Neural progenitor cell (in vitro differentiated cells): ENCODE data around the gene QKI. TPM values are rescaled to one million over a fixed set of nuclear protein-coding genes. Genes with fewer than 3 reads are reported as not detected.

Source experiments
- DNase-seq: peaks from one replicate; pipeline ENCODE4 v3.0.0-alpha.2; 2016; ENCODE audit warnings: low spot score
- H2AFZ ChIP-seq: fragments of 200-600 bp; sonication (generic); replicated peaks from 2 replicates; pipeline ENCODE4 v1.6.1; 2016; ENCODE audit warnings: antibody characterized with exemption
- H3F3A ChIP-seq: fragments of 200-600 bp; sonication (generic); 2 replicates; pipeline ENCODE4 v1.6.1; 2016; ENCODE audit warnings: antibody characterized with exemption, low read depth
- H3K27ac ChIP-seq: fragments of 200-600 bp; sonication (generic); 2 replicates; pipeline ENCODE4 v1.5.1; 2016; ENCODE audit warnings: mild to moderate bottlenecking
- H3K27me3 ChIP-seq: fragments of 200-600 bp; sonication (generic); 2 replicates; pipeline ENCODE4 v1.6.1; 2016; ENCODE audit warnings: mild to moderate bottlenecking, moderate library complexity
- H3K36me3 ChIP-seq: fragments of 200-600 bp; sonication (generic); 2 replicates; pipeline ENCODE4 v1.5.1; 2016
- H3K4me1 ChIP-seq: fragments of 200-600 bp; sonication (generic); 2 replicates; pipeline ENCODE4 v1.6.1; 2016; ENCODE audit warnings: mixed run types
- H3K4me2 ChIP-seq: fragments of 200-600 bp; sonication (generic); 2 replicates; pipeline ENCODE4 v1.6.1; 2016
- H3K4me3 ChIP-seq: fragments of 200-600 bp; sonication (generic); 2 replicates; pipeline ENCODE4 v1.5.1; 2016
- H3K79me2 ChIP-seq: fragments of 200-600 bp; sonication (generic); 2 replicates; pipeline ENCODE4 v1.6.1; 2016; ENCODE audit warnings: low read depth
- H3K9ac ChIP-seq: fragments of 200-600 bp; sonication (generic); 2 replicates; pipeline ENCODE4 v1.6.1; 2016
- H3K9me3 ChIP-seq: fragments of 200-600 bp; sonication (generic); 2 replicates; pipeline ENCODE4 v1.5.1; 2016; ENCODE audit warnings: low read depth
- H4K20me1 ChIP-seq: fragments of 200-600 bp; sonication (generic); 2 replicates; pipeline ENCODE4 v1.6.1; 2016; ENCODE audit warnings: low read depth
- H3K27ac Mint-ChIP-seq: 3 replicates; pipeline ENCODE4 v1.8.0; 2021; ENCODE audit warnings: mixed read lengths
- H3K27me3 Mint-ChIP-seq: 2 replicates; pipeline ENCODE4 v1.8.0; 2022; ENCODE audit warnings: low read depth, mild to moderate bottlenecking, inconsistent platforms, moderate library complexity, mixed read lengths; ENCODE audit not compliant: insufficient read depth
- H3K36me3 Mint-ChIP-seq: 3 replicates; pipeline ENCODE4 v1.8.0; 2021; ENCODE audit warnings: mixed read lengths
- H3K4me1 Mint-ChIP-seq: 3 replicates; pipeline ENCODE4 v1.8.0; 2021; ENCODE audit warnings: mixed read lengths
- H3K4me3 Mint-ChIP-seq: 3 replicates; pipeline ENCODE4 v1.8.0; 2021; ENCODE audit warnings: mild to moderate bottlenecking, moderate library complexity, mixed read lengths
- H3K9me3 Mint-ChIP-seq: 3 replicates; pipeline ENCODE4 v1.8.0; 2020; ENCODE audit warnings: mixed read lengths
- EZH2 ChIP-seq: fragments of 200-600 bp; sonication (generic); IDR thresholded peaks from 2 replicates; pipeline ENCODE4 v1.6.1; 2017; ENCODE audit warnings: antibody characterized with exemption, mild to moderate bottlenecking, moderate library complexity
- EZH2phosphoT487 ChIP-seq: fragments of 200-600 bp; sonication (generic); IDR thresholded peaks from 2 replicates; pipeline ENCODE4 v1.6.1; 2017; ENCODE audit warnings: antibody characterized with exemption
- total RNA-seq: library from RNA; depleted of rRNA; stranded (reverse); fragments of >200 nt; gene quantifications from 2 replicates; pipeline ENCODE4 v1.2.3, GENCODE V29; 2015; ENCODE audit warnings: low replicate concordance
- TF ChIP-seq, protein P1 (sequence below): fragments of 200-600 bp; sonication (generic); IDR thresholded peaks from 2 replicates; pipeline ENCODE4 v1.5.1; 2017; ENCODE audit warnings: antibody characterized with exemption, mild to moderate bottlenecking

QKI gene
- total RNA-seq, 1 donor from 2014 or later = 212 TPM

DNA sequence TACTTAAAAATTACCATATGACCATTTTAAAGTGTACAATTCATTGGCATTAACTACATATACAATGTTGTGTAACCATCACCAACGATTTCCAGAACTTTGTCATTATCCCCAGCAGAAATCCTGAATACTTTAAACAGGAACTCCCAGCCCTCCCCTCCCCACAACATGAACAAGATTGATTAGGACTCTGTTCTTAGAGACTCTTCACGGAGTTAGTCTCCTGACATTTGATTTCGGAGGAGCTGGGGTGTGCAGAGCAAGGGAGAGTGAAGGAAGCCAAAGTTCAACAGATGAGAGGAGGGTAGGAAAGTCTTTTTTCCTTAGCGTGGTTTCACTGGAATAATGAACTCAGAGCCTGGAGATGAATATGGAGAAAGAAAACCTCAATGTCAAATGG, 17.2 kb upstream of the QKI start:
- Histone ChIP-seq H3K4me2 (peak overlapping the region; percentile 77), H2AFZ (peak overlapping the region; percentile 55), H3K4me1 (peaks cover 35% of the 10 kb centered on the region), H3K9me3 (no peaks in the 10 kb centered on the region), H3K4me3 (peak overlapping the region; percentile 38), H3K36me3 (no peaks in the 10 kb centered on the region), H3K27ac (no peak overlapping the region), H3F3A (peaks cover 20% of the 10 kb centered on the region), H3K27me3 (no peaks in the 10 kb centered on the region), H3K79me2 (no peaks in the 10 kb centered on the region), H3K9ac (no peak overlapping the region), H4K20me1 (no peaks in the 10 kb centered on the region)
- H3K27me3 Mint-ChIP-seq = peaks cover 14% of the 10 kb centered on the region
- H3K27ac Mint-ChIP-seq = peak overlapping the region; percentile 94
- peaks cover 6% of the 10 kb centered on the region for H3K9me3 Mint-ChIP-seq
- peaks cover 88% of the 10 kb centered on the region for H3K4me1 Mint-ChIP-seq
- H3K4me3 Mint-ChIP-seq = peak overlapping the region; percentile 71
- TF ChIP-seq EZH2 (no peak), EZH2phosphoT487 (no peak)
- TF ChIP-seq, protein P1, sequence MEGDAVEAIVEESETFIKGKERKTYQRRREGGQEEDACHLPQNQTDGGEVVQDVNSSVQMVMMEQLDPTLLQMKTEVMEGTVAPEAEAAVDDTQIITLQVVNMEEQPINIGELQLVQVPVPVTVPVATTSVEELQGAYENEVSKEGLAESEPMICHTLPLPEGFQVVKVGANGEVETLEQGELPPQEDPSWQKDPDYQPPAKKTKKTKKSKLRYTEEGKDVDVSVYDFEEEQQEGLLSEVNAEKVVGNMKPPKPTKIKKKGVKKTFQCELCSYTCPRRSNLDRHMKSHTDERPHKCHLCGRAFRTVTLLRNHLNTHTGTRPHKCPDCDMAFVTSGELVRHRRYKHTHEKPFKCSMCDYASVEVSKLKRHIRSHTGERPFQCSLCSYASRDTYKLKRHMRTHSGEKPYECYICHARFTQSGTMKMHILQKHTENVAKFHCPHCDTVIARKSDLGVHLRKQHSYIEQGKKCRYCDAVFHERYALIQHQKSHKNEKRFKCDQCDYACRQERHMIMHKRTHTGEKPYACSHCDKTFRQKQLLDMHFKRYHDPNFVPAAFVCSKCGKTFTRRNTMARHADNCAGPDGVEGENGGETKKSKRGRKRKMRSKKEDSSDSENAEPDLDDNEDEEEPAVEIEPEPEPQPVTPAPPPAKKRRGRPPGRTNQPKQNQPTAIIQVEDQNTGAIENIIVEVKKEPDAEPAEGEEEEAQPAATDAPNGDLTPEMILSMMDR = no peak
- DNase-seq = peak; percentile 30
- no peaks in the 10 kb centered on the region for H3K36me3 Mint-ChIP-seq

DNA sequence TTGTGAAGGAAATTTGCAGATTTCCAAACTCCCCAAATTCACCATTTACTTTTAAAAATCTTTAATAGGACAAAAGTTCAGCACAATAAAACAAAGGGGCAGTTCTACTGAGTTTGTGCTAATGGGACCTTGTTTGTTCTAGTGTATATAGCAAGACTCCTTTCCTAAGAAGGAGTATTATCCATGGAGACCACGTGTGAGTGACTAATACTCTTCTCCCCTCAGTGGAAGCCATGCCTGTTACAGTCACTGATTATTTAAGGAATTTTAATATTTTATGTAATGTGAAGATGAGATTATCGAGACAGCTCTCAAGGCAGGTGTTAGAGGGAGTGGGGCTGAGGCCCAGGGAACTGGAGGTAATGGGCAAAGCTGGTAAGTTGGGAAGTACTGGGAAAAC, 16.4 kb upstream of the QKI start:
- Mint-ChIP-seq H3K4me3 (no peak overlapping the region), H3K27me3 (peaks cover 13% of the 10 kb centered on the region), H3K9me3 (peaks cover 2% of the 10 kb centered on the region), H3K4me1 (peaks cover 87% of the 10 kb centered on the region), H3K27ac (peak overlapping the region; percentile 94), H3K36me3 (no peaks in the 10 kb centered on the region)
- no peak for TF ChIP-seq EZH2
- TF ChIP-seq, protein P1 = no peak
- no peak for TF ChIP-seq EZH2phosphoT487
- DNase-seq = no peak
- no peak overlapping the region for H3K4me3 ChIP-seq
- H3K27ac ChIP-seq = no peak overlapping the region
- H3K27me3 ChIP-seq = no peaks in the 10 kb centered on the region
- H3K9ac ChIP-seq = no peak overlapping the region
- H3K36me3 ChIP-seq = no peaks in the 10 kb centered on the region
- no peaks in the 10 kb centered on the region for H3K79me2 ChIP-seq
- peak overlapping the region; percentile 77 for H3K4me2 ChIP-seq
- H2AFZ ChIP-seq = peak overlapping the region; percentile 44
- no peaks in the 10 kb centered on the region for H3K9me3 ChIP-seq
- peaks cover 35% of the 10 kb centered on the region for H3K4me1 ChIP-seq
- peaks cover 20% of the 10 kb centered on the region for H3F3A ChIP-seq
- no peaks in the 10 kb centered on the region for H4K20me1 ChIP-seq

DNA sequence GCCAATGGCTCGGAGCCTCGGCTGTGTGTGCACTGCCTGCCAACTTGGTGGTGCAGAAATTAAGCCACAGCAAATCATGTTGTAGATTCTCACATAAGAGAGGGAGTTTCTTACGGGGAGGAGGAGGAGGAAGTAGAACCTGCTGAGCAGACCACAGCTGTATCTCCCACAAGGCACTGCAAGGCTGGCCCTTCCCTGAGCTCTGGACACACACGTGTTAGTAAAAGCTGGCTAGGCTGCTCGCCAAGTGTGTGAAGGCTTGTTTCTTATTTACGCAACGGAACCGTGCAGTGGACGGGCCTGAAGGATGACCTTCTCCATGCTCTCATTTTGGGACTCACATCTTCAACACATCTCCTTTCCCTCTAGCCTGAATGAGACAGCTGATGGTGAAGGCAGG, 15.7 kb upstream of the QKI start:
- Mint-ChIP-seq H3K27me3 (peaks cover 13% of the 10 kb centered on the region), H3K4me1 (peaks cover 92% of the 10 kb centered on the region), H3K36me3 (no peaks in the 10 kb centered on the region), H3K27ac (peak overlapping the region; percentile 94), H3K9me3 (peaks cover 2% of the 10 kb centered on the region), H3K4me3 (peak overlapping the region; percentile 51)
- no peak for DNase-seq
- Histone ChIP-seq H3F3A (peaks cover 20% of the 10 kb centered on the region), H3K36me3 (no peaks in the 10 kb centered on the region), H3K4me3 (no peak overlapping the region), H4K20me1 (no peaks in the 10 kb centered on the region), H3K4me1 (peaks cover 35% of the 10 kb centered on the region), H3K27ac (no peak overlapping the region), H3K27me3 (no peaks in the 10 kb centered on the region), H3K9me3 (no peaks in the 10 kb centered on the region), H3K79me2 (no peaks in the 10 kb centered on the region), H3K4me2 (no peak overlapping the region), H2AFZ (peak overlapping the region; percentile 44), H3K9ac (no peak overlapping the region)
- TF ChIP-seq EZH2phosphoT487 (no peak), EZH2 (no peak)
- TF ChIP-seq, protein P1 = no peak
